ENCODE data around the gene TIMM17A.

Gene TIMM17A

GRCh38 chr1:201955009-201955728, at the start of gene TIMM17A:
TIMM17A (plus strand) TSS chr1:201955503; CDS start chr1:201955527, 24 bp downstream.
- DNase-seq (ENCODE audit: low read depth in 2 of 2): peak; percentile 70 to 79

- no peak for DNase-seq (ENCODE audit: low read depth in 2 of 2)
These were observed 49.0 kb upstream of the TIMM17A start for GRCh38 chr1:201906336-201906735.

GRCh38 chr1:201907621-201908020, 47.7 kb upstream of the TIMM17A start:
- DNase-seq (ENCODE audit: low read depth in 2 of 2): no peak

DNA sequence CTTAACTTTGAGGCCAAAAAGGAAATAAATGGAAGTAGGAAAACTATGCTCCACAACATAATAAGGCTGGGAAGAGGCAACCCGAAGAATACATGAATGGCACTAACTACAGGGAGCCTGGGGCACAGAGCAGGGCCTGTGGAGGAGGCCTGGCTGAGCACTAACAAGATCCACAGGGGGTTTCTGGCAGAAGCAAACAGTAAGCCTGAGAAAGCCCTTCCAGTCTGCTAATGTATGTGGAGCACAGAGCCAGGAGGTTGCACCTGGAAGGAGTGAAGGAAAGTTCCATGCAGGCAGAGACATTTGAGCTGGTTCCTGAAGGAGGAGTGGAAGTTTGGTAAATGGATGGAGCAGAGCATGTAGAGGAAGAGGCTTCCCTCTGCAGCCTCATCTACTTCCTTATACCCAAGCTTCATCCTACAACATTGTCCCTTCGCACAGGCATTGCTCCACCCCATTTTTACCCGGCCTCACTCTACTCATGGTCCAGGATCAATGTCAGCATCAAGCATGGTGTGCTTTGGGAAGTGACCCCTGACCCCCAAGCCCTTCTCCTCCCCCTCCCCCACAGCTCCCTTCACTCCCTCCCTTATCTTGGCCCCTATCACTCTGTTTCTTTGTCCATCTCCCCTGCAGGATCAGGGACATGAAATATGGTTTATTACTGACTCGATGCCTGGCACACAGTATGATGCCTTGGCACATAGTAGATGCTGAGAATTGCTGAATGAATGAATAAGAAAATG, 43.3 kb upstream of the TIMM17A start:
- no peak for DNase-seq (ENCODE audit: low read depth in 2 of 2)

GRCh38 chr1:201912832-201913231, 42.5 kb upstream of the TIMM17A start:
- no peak for DNase-seq (ENCODE audit: low read depth in 2 of 2)

DNA sequence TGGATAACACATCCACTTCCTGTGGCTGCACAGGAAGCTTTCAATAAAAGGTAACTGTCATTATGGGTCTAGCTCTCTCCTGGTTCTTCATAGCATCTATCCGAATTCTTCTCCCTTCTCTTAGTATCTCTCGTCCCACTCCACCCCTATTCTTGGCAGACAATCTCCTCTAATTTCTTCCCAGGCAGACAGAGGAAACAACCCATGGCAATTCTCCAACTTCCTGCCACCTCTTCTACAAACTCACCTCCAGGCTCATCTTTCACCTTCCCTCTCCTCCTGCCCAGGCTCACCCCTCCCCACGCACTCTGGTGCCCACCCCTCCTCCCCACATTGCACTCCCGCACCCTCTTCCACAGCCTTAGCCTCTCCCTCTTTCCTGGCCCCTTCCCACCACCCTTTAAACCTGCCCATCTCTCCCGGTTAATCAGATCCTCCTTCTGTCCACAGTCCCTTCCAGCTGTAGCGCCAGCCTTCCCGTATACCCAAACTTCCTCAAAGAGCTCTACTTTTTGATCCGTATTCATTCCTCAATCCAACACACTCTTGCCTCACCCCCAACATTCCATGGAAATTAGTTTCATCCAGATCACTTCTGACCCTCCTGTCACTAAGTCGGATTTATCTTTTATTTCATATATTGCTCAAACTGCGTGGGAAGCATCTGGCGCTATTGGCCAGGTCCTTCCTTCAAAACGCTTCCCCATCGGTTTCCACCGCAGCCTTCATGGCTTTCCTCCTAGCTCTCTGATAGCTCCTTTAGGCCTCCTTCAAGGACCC, 40.7 kb upstream of the TIMM17A start:
- no peak for DNase-seq (ENCODE audit: low read depth in 2 of 2)

DNA sequence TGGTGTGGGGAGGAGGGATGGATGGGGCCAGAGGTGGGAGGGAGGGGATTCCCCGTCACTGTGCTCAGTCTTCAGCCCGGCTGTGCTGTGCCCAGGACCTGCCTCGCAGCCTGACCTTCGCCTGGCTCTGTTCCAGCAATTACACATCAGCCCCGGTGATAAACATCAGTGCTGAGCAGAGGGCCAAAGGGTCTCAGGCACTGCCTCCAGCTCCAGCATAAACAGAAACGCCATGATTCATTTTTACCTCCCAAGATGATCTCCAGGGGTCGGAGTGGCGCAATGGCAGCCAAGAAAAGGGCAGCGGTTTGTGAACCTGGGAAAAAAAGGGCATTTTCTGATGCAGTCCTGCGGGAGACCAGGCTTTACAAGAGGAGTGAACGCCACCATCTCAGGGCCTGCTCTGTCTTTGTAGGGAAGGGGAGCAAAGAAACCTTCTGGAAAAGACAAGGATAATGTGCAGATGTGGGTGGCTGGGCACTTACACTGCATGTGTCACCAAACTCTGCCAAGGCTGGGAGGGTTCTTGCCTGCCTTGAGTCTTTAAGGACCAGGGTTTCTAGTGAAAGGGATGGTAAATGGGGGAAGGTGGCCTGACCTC, 38.6 kb upstream of the TIMM17A start:
- no peak for DNase-seq (ENCODE audit: low read depth in 2 of 2)

DNA sequence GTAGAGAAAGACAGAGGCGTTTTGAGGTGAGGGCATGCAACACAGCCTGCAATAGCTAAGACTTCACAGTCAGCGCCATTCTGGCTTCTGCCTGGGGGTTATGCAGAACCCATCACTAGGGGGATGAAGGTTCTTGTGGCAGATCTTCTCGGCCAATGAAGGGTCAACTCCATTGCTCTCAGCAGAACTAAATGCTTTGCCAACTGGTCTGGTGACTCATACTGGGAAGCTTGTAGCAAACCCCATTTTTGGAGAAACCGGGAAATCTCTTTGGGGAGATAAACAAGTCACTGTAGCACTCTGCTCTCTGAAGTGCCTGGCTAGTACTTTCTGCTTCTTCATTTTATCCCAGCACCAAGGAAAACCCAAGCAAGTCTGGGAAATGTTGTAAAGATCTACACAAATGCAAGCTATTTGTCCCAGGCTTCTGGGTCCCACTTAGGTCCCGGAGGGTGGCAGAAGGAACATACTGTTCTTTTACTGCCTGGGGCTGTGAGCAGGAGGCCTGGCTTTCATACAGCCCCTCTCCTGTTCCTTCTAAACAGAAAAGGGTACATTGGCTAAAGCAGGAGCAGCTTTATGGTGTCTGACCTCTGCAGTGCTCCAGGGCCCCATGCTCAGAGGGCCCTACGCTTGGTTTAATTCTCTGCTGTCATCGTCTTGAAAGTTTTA, 37.8 kb upstream of the TIMM17A start:
- no peak for DNase-seq (ENCODE audit: low read depth in 2 of 2)

DNA sequence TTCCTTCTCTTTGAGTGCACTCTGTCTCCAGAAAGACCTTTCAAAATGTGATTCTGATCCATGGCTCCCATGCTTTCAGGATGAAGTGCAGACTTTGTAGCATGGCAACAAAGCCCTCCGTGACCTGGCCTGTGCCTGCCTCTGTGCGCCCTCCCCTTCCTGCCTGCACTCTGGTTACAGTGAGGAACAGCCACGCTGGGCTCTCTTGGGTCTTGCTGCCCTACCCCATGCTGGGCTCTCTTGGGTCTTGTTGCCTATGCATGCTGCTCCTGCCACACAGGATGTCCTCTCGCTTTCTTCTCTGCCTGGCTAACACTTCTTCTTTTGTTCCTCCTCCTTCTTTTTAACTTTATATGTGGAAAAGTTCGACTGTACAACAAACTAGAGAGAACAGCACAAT, 37.0 kb upstream of the TIMM17A start:
- DNase-seq (ENCODE audit: low read depth in 2 of 2): no peak

- no peak for DNase-seq (ENCODE audit: low read depth in 2 of 2)
These were observed 33.2 kb upstream of the TIMM17A start for GRCh38 chr1:201921952-201922558.

DNA sequence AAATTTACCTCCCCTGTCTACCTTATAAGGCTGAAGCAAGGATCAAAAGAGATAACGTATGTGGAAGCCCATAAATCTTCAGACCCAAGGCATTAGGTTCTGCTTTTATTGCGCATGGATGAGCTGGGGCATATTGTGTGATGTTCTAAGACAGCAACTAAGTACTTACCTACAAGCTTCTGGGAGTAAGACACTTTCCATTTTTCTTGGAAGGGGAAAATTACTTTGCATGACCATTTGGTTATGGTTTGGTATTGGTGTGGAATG, 30.1 kb upstream of the TIMM17A start:
- no peak for DNase-seq (ENCODE audit: low read depth in 2 of 2)

DNA sequence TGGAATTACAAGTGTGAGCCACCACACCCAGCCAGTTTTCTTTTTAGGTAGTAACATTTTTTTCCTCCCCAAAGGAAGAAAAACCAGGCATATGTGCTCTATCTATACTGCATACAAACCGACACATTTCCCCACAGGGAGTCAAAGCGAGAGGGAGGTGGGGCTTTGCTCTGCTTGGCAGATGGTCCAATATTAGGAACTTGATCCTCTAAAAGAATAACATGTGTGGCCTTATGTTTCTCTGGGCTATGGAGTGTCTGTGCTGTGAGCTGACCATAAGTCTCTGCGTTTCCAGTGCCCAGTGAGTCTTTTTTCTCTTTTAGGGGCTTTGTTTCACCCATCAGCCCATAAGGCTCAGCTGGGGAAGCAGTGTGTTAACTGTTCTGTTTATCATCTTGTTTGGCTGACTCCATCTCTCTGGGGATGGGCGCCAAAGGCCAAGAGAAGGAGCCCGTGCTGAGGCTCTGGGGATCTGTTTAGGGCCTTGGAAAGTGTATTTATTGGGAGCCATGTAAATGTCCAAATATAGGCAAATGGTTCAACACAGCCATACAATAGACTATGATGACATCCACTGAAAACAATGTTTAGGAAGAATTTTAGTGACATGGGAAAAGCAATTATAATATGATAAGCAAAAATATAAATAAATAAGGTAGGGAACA, 29.2 kb upstream of the TIMM17A start:
- no peak for DNase-seq (ENCODE audit: low read depth in 2 of 2)

- no peak for DNase-seq (ENCODE audit: low read depth in 2 of 2)
These were observed 27.0 kb upstream of the TIMM17A start for GRCh38 chr1:201928266-201928665.

- no peak for DNase-seq (ENCODE audit: low read depth in 2 of 2)
These were observed 25.2 kb upstream of the TIMM17A start for GRCh38 chr1:201930137-201930536.

GRCh38 chr1:201930803-201931202, 24.5 kb upstream of the TIMM17A start:
- no peak for DNase-seq (ENCODE audit: low read depth in 2 of 2)

GRCh38 chr1:201933840-201934430, 21.4 kb upstream of the TIMM17A start:
- no peak for DNase-seq (ENCODE audit: low read depth in 2 of 2)

GRCh38 chr1:201937624-201938213, 17.6 kb upstream of the TIMM17A start:
- DNase-seq (ENCODE audit: low read depth in 2 of 2): no peak

DNA sequence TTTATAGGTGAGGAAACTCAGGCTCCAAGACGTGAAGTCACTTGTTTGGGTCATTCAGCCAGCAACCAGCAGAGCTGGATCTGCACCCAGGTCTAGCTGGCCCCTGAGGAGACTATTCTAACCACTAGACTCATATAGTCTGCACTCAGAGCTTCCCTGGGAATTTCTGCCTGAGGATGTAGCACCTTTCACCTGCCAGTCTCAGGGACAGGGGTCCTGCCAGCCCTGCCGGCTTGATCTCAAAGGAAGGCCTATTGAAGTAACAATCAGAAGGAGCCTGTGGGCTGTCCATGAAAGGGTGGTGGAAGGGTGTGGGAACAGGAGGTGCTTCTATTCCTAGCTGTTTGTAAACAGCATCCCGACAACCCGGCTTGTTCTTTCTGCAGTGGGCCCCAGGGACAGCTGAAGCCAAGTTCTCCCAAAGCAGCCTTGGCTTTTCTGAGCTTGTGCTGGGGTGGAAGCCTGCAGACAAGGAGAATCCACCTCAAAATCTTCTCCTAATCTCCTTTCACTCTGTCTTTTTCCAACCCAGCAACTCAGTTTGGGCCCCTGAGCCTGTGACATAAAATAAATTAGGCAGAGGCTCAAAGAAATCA, 16.8 kb upstream of the TIMM17A start:
- DNase-seq (ENCODE audit: low read depth in 2 of 2): no peak

DNA sequence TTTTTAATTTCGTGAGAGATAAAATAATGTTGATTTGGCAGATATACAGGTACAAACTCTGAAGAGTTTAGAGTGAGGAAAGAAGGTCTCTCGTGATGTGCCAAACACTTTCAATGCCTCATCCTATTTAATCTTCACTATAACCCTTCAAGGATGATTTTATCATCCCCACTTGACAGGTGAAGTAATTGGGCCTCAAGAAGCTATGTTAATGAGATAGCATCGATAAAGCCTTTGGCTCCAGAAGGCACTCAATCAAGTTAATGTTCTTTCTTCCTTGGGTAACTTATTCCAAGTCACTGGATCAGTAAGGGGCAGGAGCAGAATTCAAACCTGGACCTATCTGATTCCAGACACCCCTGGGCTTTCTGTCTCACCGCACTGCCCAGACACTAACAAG, 16.2 kb upstream of the TIMM17A start:
- no peak for DNase-seq (ENCODE audit: low read depth in 2 of 2)

DNA sequence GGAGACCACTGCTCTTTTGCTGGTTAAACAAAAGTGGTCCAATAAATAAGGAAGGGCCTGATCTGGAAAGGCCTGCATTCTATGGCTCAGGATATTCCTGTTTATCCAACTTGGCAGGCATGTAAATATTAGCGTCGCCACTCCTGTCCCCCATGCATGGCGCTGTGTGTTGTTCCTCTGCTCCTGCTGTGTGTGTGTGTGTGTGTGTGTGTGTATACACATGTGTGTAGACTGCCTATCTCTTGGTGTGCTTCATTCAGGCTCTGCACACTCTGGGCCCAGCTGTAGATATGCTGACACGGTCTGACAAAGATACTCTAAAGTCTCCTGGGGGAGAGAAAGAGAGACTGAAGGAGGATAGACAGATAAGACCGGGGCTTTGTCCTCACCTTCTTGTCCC, 15.7 kb upstream of the TIMM17A start:
- no peak for DNase-seq (ENCODE audit: low read depth in 2 of 2)

Data from stimulated activated CD4-positive, alpha-beta T cell treated with anti-CD3 and anti-CD28 coated beads, Interleukin-1b, Interleukin-23, amount 100 ng/mL, for 1 hour (primary cell).